Kidney (tissue), 14 donors: ENCODE measurements around the gene GSDME. TPM values are rescaled to one million over a fixed set of nuclear protein-coding genes. Genes with fewer than 3 reads are reported as not detected.

Experiments used
- DNase-seq, 5 donors: peaks; one replicate each; pipeline ENCODE4 v3.0.0-alpha.2; 2013 to 2020
- FAIRE-seq: peaks from 2 replicates; lab custom pipeline; 2012; peaks lifted over from hg19 to GRCh38; lab: Jason Lieb, UNC
- H3K27ac ChIP-seq, 2 donors: one replicate each; pipeline ENCODE4 v1.7.0; 2013; ENCODE audit warnings: low read depth in 2 of 2, low read length in 2 of 2, inconsistent platforms in 1 of 2
- H3K27me3 ChIP-seq: one replicate; pipeline ENCODE4 v1.7.1; 2013; ENCODE audit warnings: low read length, inconsistent platforms; ENCODE audit not compliant: control insufficient read depth, insufficient read depth
- H3K36me3 ChIP-seq, 3 donors: one replicate each; pipeline versions ENCODE4 v1.7.0 to v1.7.1; 2013; ENCODE audit warnings: low read length in 3 of 3, control low read depth in 1 of 3, inconsistent platforms in 1 of 3; ENCODE audit not compliant: insufficient read depth in 3 of 3, control insufficient read depth in 2 of 3
- H3K4me1 ChIP-seq, 3 donors: one replicate each; pipeline versions ENCODE4 v1.7.0 to v1.7.1; 2013; ENCODE audit warnings: low read length in 3 of 3, inconsistent platforms in 1 of 3, low read depth in 1 of 3; ENCODE audit not compliant: control insufficient read depth in 2 of 3, insufficient read depth in 2 of 3
- H3K4me3 ChIP-seq, 3 donors: one replicate each; pipeline versions ENCODE4 v1.7.0 to v1.8.1; 2013; ENCODE audit warnings: low read length in 3 of 3, control low read depth in 1 of 3, inconsistent platforms in 1 of 3
- H3K9ac ChIP-seq, 3 donors: one replicate each; pipeline versions ENCODE4 v1.7.0 to v1.7.1; 2013; ENCODE audit warnings: low read length in 3 of 3, control low read depth in 1 of 3, inconsistent platforms in 1 of 3
- H3K9me3 ChIP-seq, 3 donors: one replicate each; pipeline versions ENCODE4 v1.7.0 to v1.7.1; 2013; ENCODE audit warnings: low read length in 3 of 3, control low read depth in 1 of 3, inconsistent platforms in 1 of 3; ENCODE audit not compliant: control insufficient read depth in 2 of 3, insufficient read depth in 1 of 3
- intact Hi-C: fragments of 100-400 bp; cut with DNase I; formaldehyde crosslinking; loops from one replicate; pipeline ENCODE4 v1.11.1; 2022
- polyA plus RNA-seq: library from polyadenylated mRNA; stranded (reverse); fragments of 350-450 nt; fragmentation: Illumina TruSeq; extraction: RNeasy Lipid Tissue Mini Kit (QIAGEN cat#74804); gene quantifications from one replicate; pipeline ENCODE4 v1.2.3, GENCODE V29; 2014; ENCODE audit warnings: low read depth, low replicate concordance; ENCODE audit not compliant: insufficient read depth
- total RNA-seq: library from RNA; stranded (reverse); fragmentation: NEBNext Ultra II Directional; extraction: Animal tissue kit (Norgen Biotek cat#: 25700); gene quantifications from one replicate; pipeline ENCODE4 v1.2.1, GENCODE V29; 2021
- TF ChIP-seq, protein P1 (sequence below): IDR thresholded peaks from 3 replicates; pipeline ENCODE4 v1.5.1; 2012; ENCODE audit warnings: mild to moderate bottlenecking, moderate library complexity, borderline replicate concordance; ENCODE audit not compliant: insufficient read depth; ENCODE audit errors: extremely low read depth
- donor health status: control.
- donor health status: control.
- donor health status: control.
- donor health status: control.
- donor health status: control.
- donor health status: DM: yes; HTN: yes; CAD: no.
- donor health status: Normal renal cell carcinoma (clear cell type).

Gene GSDME
- total and polyA plus RNA-seq, 2 donors from 2014 or later: 11.7 to 16.8 TPM

- TF ChIP-seq, protein P1, sequence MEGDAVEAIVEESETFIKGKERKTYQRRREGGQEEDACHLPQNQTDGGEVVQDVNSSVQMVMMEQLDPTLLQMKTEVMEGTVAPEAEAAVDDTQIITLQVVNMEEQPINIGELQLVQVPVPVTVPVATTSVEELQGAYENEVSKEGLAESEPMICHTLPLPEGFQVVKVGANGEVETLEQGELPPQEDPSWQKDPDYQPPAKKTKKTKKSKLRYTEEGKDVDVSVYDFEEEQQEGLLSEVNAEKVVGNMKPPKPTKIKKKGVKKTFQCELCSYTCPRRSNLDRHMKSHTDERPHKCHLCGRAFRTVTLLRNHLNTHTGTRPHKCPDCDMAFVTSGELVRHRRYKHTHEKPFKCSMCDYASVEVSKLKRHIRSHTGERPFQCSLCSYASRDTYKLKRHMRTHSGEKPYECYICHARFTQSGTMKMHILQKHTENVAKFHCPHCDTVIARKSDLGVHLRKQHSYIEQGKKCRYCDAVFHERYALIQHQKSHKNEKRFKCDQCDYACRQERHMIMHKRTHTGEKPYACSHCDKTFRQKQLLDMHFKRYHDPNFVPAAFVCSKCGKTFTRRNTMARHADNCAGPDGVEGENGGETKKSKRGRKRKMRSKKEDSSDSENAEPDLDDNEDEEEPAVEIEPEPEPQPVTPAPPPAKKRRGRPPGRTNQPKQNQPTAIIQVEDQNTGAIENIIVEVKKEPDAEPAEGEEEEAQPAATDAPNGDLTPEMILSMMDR: no peak
- Histone ChIP-seq H3K27ac (no peak overlapping the region), H3K4me1 (no peaks in the 10 kb centered on the region), H3K4me3 (no peak overlapping the region), H3K36me3 (no peaks in the 10 kb centered on the region), H3K27me3 (no peaks in the 10 kb centered on the region), H3K9ac (no peak overlapping the region), H3K9me3 (no peaks in the 10 kb centered on the region)
- intact Hi-C loops: no loop called here
- no peak for FAIRE-seq
- DNase-seq: no peak
These were observed 53.0 kb downstream of the GSDME start for GRCh38 chr7:24704311-24704710.

DNA sequence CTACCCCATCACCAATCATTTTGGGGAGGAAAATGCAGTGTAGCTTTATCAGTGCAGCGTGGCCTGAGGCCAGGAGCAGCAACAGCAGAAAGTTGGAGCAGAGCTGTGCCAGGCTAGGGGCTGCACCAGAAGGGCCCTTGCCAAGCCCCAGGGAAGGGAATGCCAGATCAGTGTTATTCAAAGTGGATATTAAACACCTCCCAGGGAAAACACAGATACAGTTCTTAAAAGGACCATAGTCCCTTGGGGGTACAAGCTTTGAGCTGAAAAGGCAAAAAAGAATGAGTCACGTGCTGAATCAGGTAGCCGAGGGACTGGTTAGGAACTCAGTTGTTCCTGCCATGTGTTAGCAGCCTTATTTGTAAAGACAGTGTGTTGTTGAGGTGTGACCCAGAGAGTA lies 54.0 kb downstream of the GSDME start:
- FAIRE-seq: no peak
- TF ChIP-seq, protein P1: no peak
- H3K9ac ChIP-seq: no peak overlapping the region
- no peaks in the 10 kb centered on the region for H3K36me3 ChIP-seq
- no peak for DNase-seq
- H3K27me3 ChIP-seq: no peaks in the 10 kb centered on the region
- no peaks in the 10 kb centered on the region for H3K4me1 ChIP-seq
- no peak overlapping the region for H3K4me3 ChIP-seq
- no peak overlapping the region for H3K27ac ChIP-seq
- no peaks in the 10 kb centered on the region for H3K9me3 ChIP-seq
- intact Hi-C loops: no loop called here

DNA sequence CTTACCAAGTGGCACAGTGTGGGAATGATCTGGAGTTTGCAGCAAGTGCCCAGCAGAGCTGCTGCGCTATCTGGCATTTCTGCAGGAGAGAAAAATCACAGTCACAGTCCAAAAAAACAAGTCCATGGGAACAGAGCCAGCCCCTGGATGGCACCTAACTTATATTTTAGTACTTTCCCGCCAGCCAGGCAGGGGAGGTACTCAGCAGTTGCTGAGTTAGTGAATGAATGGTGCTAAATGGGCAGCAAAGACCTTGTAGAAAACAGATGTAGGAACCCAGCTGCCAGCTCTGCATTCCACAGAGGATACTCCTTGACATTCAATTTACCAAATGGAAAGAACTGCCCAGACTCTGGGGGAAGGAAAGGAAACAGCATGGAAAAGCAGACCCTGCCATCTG lies 54.5 kb downstream of the GSDME start:
- H3K9me3 ChIP-seq: no peaks in the 10 kb centered on the region
- no peak overlapping the region for H3K4me3 ChIP-seq
- no peaks in the 10 kb centered on the region for H3K4me1 ChIP-seq
- H3K9ac ChIP-seq: no peak overlapping the region
- DNase-seq (no peak), FAIRE-seq (no peak)
- H3K36me3 ChIP-seq: no peaks in the 10 kb centered on the region
- no peaks in the 10 kb centered on the region for H3K27me3 ChIP-seq
- intact Hi-C loops: no loop called here
- H3K27ac ChIP-seq: no peak overlapping the region
- TF ChIP-seq, protein P1: no peak
